Measurements from ENCODE around the gene CELF4.

CELF4 gene

GRCh38 chr18:37458697-37459096 is 106.9 kb downstream of the CELF4 start:
- DNase-seq: no peak

GRCh38 chr18:37457753-37458152 is 107.8 kb downstream of the CELF4 start:
- DNase-seq: no peak

- no peak for DNase-seq
Observed at GRCh38 chr18:37457341-37457740, 108.3 kb downstream of the CELF4 start.

- no peak for DNase-seq
Observed at GRCh38 chr18:37456873-37457272, 108.7 kb downstream of the CELF4 start.

- DNase-seq: no peak
Observed at GRCh38 chr18:37456395-37456794, 109.2 kb downstream of the CELF4 start.

GRCh38 chr18:37453752-37454151 is 111.8 kb downstream of the CELF4 start:
- DNase-seq: no peak

- no peak for DNase-seq
Observed at GRCh38 chr18:37452682-37453385, 112.8 kb downstream of the CELF4 start.

GRCh38 chr18:37452015-37452414 is 113.6 kb downstream of the CELF4 start:
- DNase-seq: peak; percentile 3

GRCh38 chr18:37451239-37451825 is 114.3 kb downstream of the CELF4 start:
- DNase-seq: no peak

GRCh38 chr18:37450434-37451132 is 115.0 kb downstream of the CELF4 start:
- no peak for DNase-seq

GRCh38 chr18:37449618-37450017 is 116.0 kb downstream of the CELF4 start:
- DNase-seq: no peak

GRCh38 chr18:37448946-37449345 is 116.7 kb downstream of the CELF4 start:
- no peak for DNase-seq

- no peak for DNase-seq
Observed at GRCh38 chr18:37447962-37448888, 117.4 kb downstream of the CELF4 start.

GRCh38 chr18:37445836-37446235 is 119.8 kb downstream of the CELF4 start:
- DNase-seq: no peak

GRCh38 chr18:37445368-37445767 is 120.2 kb downstream of the CELF4 start:
- no peak for DNase-seq

- peak; percentile 28 for DNase-seq
Observed at GRCh38 chr18:37443325-37444055, 122.1 kb downstream of the CELF4 start.

- DNase-seq: peak; percentile 12
Observed at GRCh38 chr18:37442477-37442876, 123.1 kb downstream of the CELF4 start.

GRCh38 chr18:37441821-37442220 is 123.8 kb downstream of the CELF4 start:
- no peak for DNase-seq

GRCh38 chr18:37440206-37440605 is 125.4 kb downstream of the CELF4 start:
- peak; percentile 4 for DNase-seq

GRCh38 chr18:37438417-37439180 is 127.0 kb downstream of the CELF4 start:
- no peak for DNase-seq

- no peak for DNase-seq
Observed at GRCh38 chr18:37435996-37436395, 129.6 kb downstream of the CELF4 start.

Data from NCI-H446 treated with DMSO at 0.1 percent for 48 hours (cell line).